Stimulated activated CD4-positive, alpha-beta T cell treated with anti-CD3 and anti-CD28 coated beads, TNF-alpha, amount 100 ng/mL, for 4 hours (primary cell): ENCODE results near the gene PTPN2.
"Not testable (repeated sequence)": the region's sequence is repeated elsewhere in the genome, so short reads cannot be mapped to it uniquely, and the experiment has no call there.

Experiments
- DNase-seq, 3 experiments: peaks; one replicate each; pipeline ENCODE4 v3.0.0-alpha.2; 2020; ENCODE audit warnings: low read depth in 3 of 3

The PTPN2 gene

DNA sequence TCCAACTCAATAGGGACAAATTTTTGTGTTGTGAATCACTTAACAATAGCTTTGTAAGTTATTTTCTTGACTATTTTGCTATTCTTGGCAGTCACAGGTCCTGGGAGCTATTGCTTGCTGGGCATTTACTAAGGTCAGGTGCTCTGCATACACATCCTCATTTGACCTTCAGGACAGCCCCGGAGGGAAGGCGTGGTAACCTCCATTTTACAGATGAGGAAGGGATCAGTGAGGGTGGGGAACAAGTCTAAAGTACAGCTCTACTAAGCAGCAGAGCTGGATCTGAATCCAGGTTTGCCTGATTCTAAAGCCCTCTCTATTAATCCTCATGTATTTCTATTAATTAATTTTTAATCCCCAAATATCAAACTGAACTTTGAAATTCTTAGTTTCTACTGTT lies 58.8 kb downstream of the PTPN2 start:
- no peak for DNase-seq

DNA sequence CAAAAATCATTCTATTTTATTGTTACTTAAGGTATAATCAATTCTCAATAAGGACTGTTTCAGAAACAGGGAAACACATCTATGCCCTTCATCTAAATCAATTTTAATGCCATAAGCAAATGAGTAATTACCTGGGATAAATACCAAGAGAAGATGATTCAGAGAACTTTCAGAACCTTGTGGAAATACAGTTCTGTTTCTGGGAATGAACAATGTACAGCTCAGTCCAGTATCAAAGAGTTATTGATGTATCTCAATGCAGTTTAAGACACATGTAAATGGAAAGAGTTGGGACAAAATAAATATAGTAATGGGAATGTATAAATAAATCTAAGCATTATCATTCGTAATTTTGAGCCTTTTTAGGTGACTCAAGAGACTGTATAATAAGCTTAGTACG lies 60.1 kb downstream of the PTPN2 start:
- DNase-seq = no peak

DNA sequence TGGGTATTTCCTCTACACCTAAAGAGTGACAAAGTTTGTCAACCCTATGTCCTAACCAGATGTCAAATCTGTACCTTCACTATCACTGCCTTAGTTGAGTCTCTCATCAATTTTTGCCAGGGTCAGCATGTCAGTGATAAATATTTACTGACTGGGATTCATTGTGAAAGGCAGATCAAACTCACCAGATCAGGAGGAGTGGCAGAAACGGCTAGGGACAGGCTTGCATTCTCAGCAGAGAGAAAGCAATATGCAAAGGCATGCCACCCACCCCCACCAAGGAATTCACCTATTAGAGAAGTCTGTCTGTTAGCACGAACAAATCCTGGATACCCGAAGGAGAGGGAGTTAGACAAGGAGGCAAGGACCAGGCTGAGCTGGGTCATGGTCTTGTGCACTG lies 62.6 kb downstream of the PTPN2 start:
- no peak for DNase-seq

DNA sequence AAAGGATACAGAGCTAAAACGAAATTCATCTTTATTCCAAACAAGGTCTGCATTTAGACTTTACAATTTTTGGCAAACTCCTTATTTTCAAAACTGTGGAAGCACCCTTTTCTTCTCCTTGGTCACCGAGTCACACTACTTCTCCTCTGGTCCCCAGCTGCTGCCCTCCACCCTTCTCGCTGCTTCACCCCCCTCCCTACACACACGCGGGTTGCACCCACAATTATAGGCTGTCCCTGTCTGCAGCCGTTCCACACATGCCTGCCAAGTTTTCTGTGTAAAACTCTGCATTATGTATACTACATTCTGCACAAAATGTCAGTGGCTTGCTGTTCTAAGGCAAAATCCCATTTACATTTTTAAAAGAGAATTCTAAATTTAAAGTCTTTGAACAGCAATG lies 63.5 kb downstream of the PTPN2 start:
- no peak for DNase-seq

DNA sequence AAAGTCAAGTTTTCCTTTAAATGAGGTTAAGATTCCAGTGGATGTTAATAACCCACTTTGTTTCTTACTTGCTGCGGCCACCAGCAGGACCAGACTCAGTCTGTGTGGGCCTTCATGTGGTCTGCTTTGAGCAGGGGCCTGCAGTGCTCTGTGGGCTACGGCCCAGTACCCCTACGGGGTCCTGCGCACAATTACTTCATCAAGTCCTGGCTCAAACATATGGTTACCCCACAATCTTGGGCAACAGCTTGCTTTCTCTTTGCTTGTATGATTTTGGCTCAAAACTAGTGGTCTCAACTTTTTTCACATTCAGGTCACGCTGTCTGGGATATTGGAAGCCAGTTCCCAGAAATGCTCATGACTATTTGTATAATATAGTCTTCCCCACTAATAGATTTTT lies 64.2 kb downstream of the PTPN2 start:
- DNase-seq = no peak

DNA sequence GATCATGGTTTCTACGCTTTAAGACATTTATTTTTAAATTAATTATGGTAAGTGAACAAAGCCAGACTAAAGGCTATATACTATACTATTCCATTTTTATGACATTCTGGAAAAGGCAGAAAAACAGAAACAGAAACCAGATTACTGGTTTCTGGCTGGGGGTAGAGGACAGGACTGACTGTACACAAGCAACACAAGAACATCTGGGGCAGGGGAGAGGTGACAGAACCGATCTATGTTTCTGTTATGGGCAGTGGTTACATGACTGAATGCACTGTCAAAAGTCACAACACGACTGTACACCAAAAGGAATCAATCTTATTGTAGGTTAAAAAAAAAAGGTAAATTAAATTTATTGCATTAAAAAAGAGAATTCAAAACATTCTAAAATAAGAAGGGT lies 64.7 kb downstream of the PTPN2 start:
- DNase-seq = no peak

DNA sequence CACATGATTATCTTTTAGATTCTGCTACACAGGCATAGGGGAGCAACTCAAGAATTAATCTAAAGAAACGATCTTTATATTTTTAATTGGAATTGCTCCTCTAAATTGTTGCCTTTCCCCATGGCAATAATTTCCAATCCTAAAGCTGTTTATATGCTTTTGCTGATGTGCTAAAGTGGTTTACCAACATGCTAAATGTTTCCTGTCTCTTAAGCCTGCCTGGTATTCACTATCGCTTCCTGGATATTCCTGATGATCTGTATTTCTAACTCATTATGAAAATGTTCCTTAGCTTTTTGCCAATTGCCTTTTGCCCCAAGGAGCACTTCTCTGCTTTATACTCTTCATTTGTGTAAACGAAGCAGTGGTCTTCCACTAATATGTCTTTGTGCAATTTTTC lies 65.8 kb downstream of the PTPN2 start:
- no peak for DNase-seq

DNA sequence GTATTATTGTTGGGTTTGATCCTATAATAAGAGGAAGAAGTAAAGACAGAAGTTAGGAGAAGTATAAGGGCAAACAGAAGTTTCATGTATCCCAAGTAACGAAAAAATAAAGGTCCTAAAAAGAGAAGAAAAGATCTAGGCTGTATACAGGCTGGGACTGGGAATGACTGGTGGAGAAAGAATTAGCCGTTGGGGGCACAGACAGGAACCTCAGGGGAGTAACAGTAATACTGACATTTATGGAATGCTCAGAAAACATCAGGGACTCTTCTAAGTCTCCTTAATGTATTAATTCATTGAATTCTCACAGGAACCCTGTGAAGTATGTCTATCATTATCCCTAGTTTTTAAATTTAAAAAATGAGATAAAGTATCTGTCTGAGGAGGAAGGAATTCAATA lies 67.6 kb downstream of the PTPN2 start:
- no peak for DNase-seq

DNA sequence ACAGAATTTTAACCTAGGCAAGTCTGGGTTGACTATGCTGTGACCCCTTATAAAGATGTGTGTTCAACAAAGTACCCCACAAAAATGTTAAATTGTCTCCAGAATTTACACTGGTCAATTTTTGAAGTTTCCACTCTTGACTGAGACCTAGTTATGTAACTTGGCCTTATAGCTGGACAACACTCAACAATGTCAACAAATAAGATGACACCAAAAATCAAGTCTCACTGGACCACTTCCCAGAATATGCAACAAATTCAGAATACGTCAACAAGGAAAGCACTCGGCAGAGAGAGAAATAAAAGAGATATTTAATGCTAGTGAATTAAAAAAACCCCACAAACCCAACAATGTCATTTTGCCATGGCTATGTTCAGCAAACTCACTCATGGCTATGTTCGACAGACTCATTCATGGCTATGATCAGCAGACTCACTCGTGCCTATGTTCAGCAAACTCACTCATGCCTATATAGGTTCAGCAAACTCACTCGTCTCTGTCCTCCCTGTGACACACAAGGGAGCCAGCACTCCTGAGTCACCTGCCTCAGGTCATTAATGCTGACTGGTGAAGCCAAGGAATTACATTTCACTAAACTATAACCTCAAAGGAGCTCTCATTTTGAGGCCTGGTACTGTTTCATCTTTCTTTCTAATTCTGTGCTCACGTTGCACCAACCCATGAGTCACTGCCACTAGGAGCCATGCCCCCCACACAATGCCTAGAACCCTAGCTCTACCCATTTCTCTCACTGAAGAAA lies 72.7 kb downstream of the PTPN2 start:
- no peak for DNase-seq

DNA sequence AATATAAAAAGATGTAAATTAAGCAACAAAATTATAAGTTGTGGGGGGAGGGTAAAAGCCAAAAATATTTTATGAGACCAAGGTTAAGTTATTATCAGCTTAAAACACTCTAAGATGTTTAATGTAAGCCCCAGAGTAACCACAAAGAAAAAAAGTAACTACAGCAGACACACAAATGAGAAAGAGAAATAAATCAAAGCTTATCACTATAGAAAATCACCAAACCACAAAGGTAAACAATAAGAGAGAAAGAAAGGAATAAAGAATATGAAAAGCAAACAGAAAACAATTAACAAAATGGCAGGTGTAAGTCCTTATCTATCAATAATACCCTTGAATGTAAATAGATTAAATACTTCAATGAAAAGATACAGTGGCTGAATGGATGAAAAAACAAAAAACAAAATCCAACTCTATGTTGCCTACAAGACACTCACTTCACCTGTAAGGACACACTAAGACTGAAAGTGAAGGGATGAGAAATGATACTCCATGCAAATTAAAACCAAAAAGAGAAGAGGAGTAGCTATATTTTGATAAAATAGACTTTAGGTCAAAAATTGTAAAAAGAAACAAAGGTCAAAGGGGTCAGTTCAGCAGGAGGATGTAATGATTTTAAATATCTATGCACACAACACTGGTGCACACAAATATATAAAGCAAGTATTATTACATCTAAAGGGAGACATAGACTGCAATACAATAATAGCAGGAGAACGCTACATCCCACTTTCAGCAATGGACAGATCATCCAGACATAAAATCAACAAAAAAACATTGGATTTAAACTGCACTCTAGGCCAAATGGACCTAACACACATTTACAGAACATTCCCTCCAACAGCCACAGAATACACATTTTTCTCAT lies 80.7 kb downstream of the PTPN2 start:
- DNase-seq = no peak

DNA sequence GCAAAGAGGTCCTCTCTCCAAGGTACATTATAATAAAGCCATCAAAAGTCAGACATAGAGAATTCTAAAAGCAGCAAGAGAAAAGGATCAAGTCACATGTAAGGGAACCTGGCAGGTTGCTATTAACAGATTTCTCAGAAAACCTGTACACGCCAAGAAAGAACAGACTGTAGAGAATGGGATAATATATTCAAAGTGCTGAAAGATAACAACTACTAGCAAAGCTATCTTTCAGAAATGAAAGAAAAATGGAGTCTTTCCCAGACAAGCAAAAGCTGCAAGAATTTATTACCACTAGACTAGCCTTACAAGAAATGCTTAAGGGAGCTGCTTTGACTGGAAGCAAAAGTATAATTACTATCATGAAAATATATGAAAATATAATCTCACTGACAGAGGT lies 81.5 kb downstream of the PTPN2 start:
- DNase-seq = no peak

DNA sequence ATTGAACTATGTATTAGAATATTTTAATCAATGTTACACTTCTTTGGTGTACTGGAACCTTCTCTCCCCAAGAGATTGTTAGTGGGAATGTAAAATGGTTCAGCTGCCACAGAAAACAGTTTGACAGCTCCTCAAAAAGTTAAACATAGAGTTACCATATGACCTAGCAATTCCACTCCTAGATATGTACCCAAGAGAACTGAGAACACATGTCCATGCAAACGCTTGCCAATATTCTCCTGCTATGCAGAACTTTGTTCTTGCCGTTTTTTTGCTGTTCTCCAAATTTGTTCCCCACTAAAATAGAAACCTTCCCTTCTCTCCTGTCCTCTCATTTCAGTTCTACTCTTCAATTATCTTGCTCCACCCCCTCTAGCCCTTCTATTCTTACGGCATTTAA lies 87.6 kb downstream of the PTPN2 start:
- DNase-seq = no peak

DNA sequence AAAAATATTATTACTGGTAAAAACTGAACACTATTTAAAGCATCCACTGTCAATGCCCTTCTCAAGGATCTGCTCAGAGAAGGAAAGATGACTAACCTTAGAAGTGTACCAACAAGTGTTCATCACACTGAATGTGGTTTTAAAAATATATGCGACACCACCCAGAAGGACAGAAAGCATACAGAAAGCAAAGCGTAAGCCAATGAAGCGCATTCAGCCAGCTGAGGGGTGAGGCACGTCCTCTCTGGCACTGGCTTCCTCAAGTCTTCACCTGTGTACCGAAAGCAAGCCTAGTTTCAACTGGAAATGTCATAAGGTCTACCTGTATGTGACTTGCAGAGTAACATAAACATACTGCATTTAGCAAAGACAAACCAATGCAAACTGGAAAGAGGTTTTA lies 92.4 kb downstream of the PTPN2 start:
- DNase-seq = no peak

DNA sequence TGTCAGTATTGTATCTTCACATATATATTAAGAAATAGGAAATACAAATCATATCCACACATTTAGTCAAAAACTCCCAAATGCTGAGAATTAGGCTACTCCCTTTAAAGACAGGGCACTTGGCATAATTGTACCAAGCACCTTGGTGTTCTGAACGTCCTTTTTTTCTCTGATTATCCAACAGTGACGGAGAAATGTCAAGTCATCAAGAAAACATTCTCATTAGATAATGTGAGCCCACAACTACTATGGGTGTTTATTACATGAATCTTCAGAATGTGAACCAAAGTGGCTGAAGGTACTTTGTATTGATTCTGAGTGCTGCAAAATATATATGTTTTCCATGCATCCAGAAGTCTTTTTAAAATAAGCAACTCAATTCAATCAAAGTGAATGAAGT lies 97.4 kb downstream of the PTPN2 start:
- no peak for DNase-seq

DNA sequence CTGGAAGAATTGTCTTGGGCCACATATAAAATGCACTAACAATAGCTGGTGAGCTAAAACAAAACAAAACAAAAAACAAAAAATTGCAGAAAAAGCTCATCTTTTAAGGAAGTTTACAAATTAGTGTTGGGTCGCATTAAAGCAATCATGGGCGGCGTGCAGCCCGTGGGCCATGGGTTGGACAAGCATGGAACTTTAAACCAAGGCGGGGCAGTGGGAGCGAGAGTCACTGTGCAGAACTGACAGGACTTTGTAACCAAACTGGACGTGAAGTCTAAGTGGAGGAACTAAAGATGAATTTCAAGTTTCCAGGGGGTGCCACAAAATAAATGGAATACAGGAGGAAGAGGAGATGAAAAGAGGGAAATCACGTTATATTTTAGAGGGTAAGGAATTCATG lies 100.5 kb downstream of the PTPN2 start:
- no peak for DNase-seq

DNA sequence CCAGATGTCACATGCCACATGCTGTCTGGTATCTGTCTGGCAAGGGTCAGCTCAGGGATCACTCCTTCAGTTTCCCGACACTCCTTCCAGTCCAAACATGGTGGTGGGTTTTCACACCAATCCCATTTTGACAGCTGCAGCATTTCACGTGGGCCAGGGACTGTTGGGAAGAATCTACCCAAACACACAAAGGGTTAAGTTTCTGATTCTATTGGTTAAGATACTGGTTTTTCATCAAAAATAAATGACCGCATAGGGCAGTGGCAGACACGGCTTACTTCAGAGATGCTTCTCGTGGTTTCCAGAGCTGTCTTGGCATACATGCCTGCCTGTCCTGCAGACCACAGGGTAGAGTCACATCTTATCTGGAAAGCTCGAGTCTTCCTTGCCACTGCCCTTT lies 101.5 kb downstream of the PTPN2 start:
- no peak for DNase-seq

DNA sequence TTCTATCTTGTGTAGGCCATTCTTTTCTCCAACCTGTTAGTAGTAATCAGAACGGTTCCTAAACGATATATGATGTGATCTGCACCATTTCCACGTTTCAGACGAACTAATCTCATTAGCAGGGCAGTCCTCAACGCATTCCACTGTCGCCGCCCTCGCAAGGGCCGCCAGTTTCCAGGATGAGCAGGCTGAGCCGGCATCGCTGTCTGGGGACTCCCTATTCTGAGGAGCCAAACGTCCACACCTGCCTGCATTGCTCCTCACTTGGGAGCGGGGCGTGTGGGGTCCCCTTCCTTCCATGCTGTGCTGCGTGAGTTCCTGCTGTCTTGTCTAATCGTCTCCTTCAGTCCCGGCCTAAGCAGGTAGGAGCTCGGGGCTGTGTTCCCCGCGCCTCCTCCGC lies 104.6 kb downstream of the PTPN2 start:
- no peak for DNase-seq

DNA sequence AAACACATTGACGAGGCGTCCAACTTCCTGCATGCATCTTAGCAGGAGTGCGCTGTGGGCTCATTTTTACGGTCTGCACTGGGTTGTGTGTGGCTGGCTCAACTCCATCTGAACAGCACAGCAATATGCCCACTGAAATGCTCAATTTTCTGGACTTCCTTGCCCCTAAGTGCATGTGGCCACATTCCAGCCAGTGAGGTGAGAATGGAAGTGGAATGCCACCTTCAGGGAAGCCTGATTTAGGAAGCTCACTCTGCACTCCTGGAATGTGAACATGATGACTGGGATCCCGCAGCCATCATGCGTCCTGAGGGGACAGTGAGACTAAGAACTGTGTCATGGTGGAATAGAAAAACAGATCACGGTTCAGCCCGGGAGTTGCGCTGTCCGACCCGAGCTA lies 105.0 kb downstream of the PTPN2 start:
- no peak for DNase-seq

DNA sequence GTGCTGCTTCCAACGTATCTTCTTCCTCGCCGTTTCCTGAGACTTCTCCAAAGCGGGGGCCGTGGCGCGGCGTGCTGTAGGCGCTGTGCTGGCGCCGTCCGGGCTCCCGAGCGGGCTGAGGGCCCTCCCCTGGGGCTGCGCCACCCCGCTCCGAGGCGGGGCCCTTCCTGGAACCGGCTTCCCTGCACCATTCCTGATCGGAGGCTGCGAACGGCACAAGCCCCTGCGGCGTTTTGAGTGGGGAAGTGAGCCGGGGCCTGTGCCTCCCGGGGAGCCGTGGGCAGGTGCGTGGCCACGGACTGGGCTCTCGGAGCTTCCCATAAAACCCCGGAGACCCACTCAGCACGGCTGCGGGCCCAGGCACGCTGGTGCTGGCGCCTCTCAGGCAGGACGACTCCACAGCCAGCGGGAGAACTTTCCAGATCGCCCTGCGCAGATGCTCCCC lies 106.5 kb downstream of the PTPN2 start:
- DNase-seq = no peak

DNA sequence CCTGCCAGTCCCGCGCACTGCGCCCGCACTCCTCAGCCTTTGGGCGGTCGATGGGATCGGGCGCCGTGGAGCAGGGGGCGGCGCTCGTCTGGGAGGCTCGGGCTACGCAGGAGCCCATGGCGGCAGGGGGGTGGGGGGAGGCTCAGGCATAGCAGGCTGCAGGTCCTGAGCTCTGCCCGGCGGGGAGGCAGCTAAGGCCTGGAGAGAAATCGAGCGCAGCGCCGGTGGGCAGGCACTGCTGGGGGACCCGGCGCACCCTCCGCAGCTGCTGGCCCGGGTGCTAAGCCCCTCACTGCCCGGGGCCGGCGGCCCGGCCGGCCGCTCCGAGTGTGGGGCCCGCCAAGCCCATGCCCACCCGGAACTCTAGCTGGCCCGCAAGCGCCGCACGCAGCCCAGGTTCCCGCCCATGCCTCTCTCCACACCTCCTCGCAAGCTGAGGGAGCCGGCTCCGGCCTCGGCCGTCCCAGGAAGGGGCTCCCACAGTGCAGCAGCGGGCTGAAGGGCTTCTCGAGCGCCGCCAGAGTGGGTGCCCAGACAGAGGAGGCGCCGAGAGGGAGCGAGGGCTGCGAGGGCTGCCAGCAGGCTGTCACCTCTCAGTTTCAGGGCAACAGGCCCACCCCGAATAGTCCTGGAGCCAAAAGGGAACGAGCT lies 107.1 kb downstream of the PTPN2 start:
- no peak for DNase-seq

DNA sequence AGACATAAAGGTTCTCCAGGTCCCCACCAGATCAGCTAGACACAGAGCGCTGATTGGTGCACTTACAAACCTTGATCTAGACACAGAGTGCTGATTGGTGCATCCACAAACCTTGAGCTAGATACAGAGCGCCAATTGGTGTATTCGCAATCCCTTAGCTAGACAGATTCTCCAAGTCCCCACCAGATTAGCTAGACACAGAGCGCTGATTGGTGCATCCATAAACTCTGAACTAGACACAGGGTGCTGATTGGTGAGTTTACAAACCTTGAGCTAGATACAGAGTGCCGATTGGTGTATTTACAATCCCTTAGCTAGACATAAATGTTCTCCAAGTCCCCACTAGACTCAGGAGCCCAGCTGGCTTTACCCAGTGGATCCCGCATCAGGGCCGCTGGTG lies 107.6 kb downstream of the PTPN2 start:
- not testable (repeated sequence) for DNase-seq

DNA sequence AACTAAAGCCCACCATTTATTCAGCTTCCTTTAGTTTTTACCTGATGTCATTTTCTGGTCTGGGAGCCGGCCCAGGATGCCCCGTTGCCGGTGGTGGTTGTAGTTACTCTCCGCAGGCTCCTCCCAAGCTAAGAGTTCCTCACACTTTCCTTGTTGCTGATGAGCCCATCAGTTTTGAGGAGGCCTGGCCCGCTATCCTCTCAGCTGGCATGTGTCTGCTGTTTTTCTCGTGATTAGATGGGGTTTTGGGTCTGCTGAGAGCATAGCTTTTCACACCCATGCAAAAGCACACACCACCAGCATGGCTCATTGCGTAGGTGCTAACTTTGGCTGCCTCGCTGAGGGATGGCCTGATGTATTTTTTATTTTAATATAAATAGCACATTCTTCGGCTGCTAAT lies 109.1 kb downstream of the PTPN2 start:
- DNase-seq = no peak

DNA sequence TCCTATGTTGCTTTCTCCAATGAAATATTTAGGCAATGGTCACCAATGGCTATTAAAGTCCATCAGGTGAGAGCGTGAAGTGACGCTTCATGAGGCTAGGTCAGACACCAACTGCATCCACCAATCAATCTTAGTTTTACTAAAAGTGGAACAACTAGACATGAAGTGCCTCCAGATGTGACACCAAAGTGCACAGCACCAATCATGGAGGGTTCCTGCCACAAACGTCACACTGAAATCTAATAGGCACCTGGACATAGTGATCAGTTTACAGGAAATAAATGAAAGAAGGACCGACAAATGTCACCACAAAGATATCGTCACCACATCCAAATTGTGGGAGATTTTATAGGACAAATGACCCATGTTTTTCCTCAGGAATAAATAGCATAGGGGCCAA lies 110.7 kb downstream of the PTPN2 start:
- DNase-seq = no peak
